Left colon (tissue), 2 donors: ENCODE results near the gene NQO2. TPM values are rescaled to one million over a fixed set of nuclear protein-coding genes. Genes with fewer than 3 reads are reported as not detected.
"Not testable (repeated sequence)": the region's sequence is repeated elsewhere in the genome, so short reads cannot be mapped to it uniquely, and the experiment has no call there.

ENCODE experiments used
- ATAC-seq: fragments of 200-7000 bp; cut with Tn5 transposase; one replicate; pipeline ENCODE4 v1.9.1; 2020; ENCODE audit warnings: mild to moderate bottlenecking, moderate library complexity
- DNase-seq, 2 donors: peaks; one replicate each; pipeline ENCODE4 v3.0.0-alpha.2; 2020
- intact Hi-C, 2 donors: fragments of 100-400 bp; cut with DNase I in 1 of 2; cut with micrococcal nuclease in 1 of 2; formaldehyde crosslinking; loops; one replicate each; pipeline versions ENCODE4 v1.11.2 to v1.14.0; 2022; cut with DNase I, micrococcal nuclease
- total RNA-seq, 2 donors: library from RNA; stranded (reverse); fragmentation: NEBNext Ultra II Directional; extraction: Animal tissue kit (Norgen Biotek cat#: 25700); gene quantifications; one replicate each; pipeline ENCODE4 v1.2.1, GENCODE V29; 2021
- donor health status: DM: no; HTN: no; CAD: no.
- donor health status: DM: yes; HTN: yes; CAD: no.

Gene NQO2
- total RNA-seq, 2 donors from 2014 or later = 10.0 to 12.2 TPM

- intact Hi-C loops = no loop called here
- ATAC-seq = no peak
- DNase-seq = no peak
These were observed 31.8 kb upstream of the NQO2 start for GRCh38 chr6:2967936-2968335.

GRCh38 chr6:2968600-2969135 is 31.0 kb upstream of the NQO2 start:
- no peak for ATAC-seq
- DNase-seq = no peak
- intact Hi-C loops = no loop called here

DNA sequence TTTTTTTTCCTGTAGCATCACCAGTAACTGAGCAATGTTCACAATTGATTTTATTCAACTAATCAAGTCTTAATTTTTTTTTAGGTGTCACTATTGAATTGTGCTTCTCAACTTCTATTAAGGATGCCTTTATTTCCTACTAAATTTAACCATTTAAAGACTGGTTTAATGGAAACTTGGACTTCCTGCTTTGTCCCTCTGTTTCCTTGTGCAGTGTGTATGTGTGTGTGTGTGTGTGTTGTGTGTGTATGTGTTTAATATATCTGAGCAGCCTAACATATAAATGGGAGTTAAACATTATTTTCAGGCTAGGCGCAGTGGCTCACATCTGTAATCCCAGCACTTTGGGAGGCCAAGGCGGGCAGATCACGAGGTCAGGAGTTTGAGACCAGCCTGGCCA is 30.1 kb upstream of the NQO2 start:
- intact Hi-C loops = no loop called here
- no peak for ATAC-seq
- no peak for DNase-seq

DNA sequence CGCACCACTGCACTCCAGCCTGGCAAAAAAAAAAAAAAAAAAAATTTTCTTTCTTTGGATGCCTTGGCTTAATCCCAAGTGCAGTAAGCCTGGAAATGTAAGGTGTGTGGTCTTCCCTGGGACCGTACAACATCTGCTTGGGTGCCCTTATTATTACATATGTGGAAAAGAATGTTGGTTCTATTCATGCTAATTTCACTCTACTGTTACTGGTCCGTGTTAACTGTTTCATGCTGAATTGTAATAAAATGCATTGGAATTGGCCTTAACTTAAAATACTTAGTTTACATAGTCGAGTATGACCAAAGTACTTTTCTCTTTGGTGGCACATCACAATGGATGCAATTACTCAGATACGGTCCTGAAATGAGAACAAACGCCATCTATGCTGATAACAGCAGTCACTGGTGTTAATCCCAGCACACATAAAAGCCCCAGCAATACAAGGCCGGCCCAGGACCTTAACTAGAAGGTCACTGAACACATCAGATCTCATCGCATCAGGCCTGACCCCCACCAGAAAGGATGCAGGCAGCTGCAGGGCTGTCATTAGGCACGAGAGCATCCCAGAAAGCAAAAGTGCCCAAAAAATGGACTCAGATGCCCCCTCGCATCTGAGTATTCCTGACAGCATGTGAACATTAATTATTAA is 29.5 kb upstream of the NQO2 start:
- no peak for DNase-seq
- ATAC-seq = no peak
- intact Hi-C loops = no loop called here

GRCh38 chr6:2970753-2971419 is 28.8 kb upstream of the NQO2 start:
- peak; percentile 72 to 84 for DNase-seq
- intact Hi-C loops = no loop called here

DNA sequence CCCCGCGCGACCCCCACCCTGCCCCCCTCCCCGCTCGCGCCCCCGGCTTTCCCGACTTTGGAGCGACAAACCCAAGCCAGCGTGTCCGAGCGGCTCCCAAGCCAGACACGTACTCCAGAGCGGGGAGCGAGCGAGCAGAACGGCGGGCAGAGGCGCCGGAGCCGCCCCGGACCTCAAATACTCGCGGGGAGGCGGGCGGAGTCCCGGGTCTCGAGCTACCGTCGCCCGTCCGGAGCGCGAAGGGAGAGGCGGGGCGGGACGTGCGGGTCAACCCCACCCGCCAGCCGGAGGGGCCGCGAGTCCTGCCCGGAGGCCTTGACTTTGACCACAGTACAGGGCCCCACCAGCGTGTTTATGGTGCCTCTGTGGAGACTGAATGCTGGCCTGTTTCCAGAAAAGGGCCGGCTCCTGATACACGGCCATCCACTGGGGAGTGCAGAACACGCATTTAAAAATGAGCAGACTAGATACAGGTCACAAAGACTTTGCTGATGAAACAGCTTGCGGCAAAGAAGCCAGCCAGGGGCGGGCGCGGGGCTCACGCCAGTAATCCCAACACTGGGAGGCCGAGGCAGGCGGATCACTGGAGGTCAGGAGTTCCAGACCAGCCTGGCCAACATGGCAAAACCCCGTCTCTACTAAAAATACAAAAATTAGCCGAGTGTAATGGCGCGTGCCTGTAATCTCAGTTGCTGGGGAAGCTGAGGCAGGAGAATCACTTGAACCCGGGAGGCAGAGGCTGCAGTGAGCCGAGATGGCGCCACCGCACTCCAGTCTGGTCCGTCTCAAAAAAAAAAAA is 28.1 kb upstream of the NQO2 start, which contains the start of gene SERPINB6:
Gene SERPINB6 (minus strand): TSS at position 148 of the 799 bp plus-strand sequence. CDS start 12,235 bp downstream, outside the sequence.
- intact Hi-C loops = no loop called here
- peak; percentile 94 for ATAC-seq
- DNase-seq = peak; percentile 85 to 86

More at GRCh38 chr6:2970753-2971419, 28.8 kb upstream of the NQO2 start:
- peak; percentile 71 for ATAC-seq

DNA sequence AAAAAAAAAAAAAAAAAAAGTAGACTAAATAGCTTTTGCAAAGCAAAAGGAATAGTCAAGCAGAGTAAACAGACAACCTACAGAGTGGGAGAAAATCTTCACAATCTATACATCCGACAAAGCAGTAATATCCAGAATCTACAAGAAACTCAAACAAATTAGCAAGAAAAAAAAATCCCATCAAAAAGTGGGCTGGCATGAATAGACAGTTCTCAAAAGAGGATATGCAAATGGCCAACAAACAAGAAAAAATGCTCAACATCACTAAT is 27.5 kb upstream of the NQO2 start:
- DNase-seq, ATAC-seq, intact Hi-C loops: not testable (repeated sequence)

GRCh38 chr6:2972685-2973084 is 27.0 kb upstream of the NQO2 start:
- ATAC-seq, intact Hi-C loops, DNase-seq: not testable (repeated sequence)

DNA sequence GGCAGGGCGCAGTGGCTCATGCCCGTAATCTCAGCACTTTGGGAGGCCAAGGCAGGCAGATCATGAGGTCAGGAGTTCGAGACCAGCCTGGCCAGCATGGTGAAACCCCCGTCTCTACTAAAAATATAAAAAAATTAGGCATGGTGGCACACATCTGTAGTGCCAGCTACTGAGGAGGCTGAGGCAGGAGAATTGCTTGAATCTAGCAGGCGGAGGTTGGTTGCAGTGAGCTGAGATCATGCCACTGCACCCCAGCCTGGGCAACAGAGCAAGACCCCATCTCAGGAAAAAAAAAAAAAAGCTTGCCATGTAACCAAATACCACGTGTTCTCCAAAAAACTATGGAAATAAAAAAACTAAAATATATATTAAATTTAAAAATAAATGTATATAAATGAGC is 26.5 kb upstream of the NQO2 start:
- intact Hi-C loops, ATAC-seq, DNase-seq: not testable (repeated sequence)

DNA sequence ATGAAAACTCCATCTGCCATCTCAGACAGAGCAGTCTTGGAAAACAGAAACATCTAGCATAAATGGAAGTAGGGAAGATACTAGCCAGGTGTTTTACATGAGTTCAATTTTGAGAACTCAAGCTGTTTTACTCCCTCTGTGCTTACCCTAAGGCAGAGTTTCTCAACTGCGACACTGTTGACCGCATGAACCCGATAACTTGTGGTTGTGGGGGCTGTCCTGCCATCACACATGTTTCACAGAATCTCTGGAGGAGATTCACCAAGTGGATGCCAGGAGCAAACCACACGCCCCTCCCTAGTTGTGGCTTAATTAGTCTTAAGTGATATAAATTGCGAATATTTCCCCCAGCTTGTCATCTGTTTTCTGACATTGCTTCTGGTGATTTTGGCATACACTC is 26.0 kb upstream of the NQO2 start:
- ATAC-seq = no peak
- intact Hi-C loops = no loop called here
- no peak for DNase-seq

DNA sequence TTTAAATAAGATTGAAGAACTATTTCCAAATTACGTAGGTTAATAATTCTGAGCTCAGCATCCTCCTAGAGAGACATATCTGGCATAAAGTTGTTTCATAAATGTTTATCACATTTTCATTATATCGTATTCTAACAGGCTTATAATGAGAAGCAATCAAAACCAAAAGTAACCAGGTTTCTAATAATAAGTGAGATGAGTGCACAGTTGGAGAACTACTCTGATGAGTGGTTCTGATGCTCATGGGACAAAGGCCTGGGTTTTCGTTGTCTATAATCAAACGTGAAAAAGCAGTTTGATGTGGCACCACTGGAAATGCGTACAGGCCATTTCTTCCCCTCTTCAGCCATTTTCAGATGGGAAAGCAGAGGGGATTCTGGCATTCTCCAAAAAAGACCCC is 23.6 kb upstream of the NQO2 start:
- intact Hi-C loops = no loop called here
- no peak for DNase-seq
- no peak for ATAC-seq

DNA sequence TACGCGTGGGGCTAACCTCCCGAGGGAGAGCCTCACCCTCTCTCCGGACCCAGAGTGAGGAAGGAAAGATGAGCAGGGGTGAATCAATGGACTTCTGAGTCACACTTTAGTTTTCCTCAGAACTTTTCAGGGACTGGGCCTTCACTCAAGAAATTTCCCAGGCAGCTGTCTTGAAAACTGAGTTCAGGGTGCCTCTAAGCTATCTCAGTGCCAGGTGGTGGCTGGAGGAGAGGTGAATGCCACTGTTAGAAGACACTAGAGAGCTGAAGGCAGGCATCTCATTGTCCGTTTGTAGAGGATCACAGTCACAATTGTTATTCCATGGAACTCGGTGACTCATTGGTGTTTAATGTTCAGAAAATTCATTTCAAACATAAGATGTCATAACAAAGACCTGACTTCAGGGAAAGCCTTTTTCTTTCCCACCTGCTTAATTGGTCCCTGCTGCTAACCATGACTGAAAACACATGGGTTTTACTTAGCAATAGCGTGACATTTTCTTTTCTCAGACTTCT is 23.1 kb upstream of the NQO2 start:
- no peak for ATAC-seq
- intact Hi-C loops = no loop called here
- DNase-seq = no peak

GRCh38 chr6:2977290-2977689 is 22.4 kb upstream of the NQO2 start:
- intact Hi-C loops = no loop called here
- ATAC-seq (no peak), DNase-seq (no peak)

- intact Hi-C loops = no loop called here
- DNase-seq (no peak), ATAC-seq (peak; percentile 15)
These were observed 21.7 kb upstream of the NQO2 start for GRCh38 chr6:2977799-2978590.

GRCh38 chr6:2978923-2979322 is 20.8 kb upstream of the NQO2 start:
- DNase-seq (no peak), ATAC-seq (no peak)
- intact Hi-C loops = no loop called here

DNA sequence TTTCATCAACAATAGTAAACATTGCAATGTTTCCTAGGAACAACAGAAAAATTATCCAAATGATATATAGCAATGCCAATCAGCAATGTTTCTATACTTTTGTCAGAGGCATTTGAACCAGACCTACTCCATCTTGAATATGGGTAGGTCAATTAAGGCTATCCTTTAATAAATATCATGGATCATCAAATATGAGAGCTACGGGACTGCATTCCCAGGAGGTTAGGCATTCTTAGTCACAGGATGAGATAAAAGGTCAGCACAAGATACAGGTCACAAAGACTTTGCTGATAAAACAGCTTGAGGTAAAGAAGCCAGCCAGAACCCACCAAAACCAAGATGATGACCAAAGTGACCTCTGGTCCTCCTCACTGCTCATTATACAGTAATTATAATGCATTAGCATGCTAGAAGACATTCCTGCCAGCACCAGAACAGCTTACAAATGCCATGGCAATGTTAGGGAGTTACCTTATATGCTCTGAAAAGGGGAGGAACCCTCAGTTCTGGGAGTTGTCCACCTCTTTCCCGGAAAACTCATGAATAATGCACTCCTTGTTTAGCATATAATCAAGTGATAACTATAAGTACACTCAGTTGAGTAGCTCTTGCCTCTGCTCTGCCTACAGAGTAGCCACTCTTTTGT is 19.8 kb upstream of the NQO2 start:
- DNase-seq (peak in 1 of 2 donors; percentile 2), ATAC-seq (peak; percentile 47)
- intact Hi-C loops = no loop called here

- ATAC-seq = peak; percentile 38
- DNase-seq = no peak
- intact Hi-C loops = no loop called here
These were observed 19.2 kb upstream of the NQO2 start for GRCh38 chr6:2980465-2980855.

DNA sequence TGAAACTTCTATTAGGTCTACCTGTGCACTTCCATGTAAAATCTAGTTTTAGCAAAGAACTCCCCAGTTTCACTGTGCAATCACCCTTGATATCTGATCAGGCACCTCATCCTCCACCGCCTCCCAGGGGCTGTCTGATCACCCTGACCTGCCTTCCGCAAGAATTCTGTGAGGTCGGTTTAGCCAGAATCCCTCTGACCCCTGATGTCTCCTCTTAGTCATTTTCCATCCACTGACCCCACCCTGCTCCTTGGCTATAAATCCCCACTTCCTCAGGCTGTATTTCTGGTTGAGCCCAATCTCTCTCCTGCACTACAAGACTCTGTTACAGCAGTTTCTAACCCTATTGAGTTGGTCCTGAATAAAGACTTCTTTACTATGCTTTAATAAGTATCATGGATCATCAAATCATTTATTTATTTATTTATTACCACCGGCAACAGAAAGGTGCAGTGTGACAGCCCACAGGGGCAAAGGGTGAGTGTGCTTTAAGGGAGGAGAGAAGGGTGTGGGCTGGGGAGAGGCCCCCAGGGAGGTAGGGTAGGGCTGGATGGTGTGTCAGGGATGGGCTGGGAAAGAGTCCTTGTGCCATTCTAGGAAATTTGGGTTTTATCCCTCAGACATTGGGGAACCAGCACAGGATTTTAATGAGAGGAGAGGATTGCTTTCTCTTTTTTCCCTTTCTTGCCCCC is 17.1 kb upstream of the NQO2 start:
- intact Hi-C loops = no loop called here
- peak in 1 of 2 donors; percentile 49 for DNase-seq
- peak; percentile 47 for ATAC-seq
